Panc1 (cell line): Measurements from ENCODE around the gene LBH. TPM values are rescaled to one million over a fixed set of nuclear protein-coding genes. Genes with fewer than 3 reads are reported as not detected.

ENCODE experiments used
- ATAC-seq: fragments of 200-7000 bp; cut with Tn5 transposase; 2 replicates; pipeline ENCODE4 v1.9.1; 2020; ENCODE audit warnings: mild to moderate bottlenecking, moderate library complexity
- BruUV-seq: library from RNA; stranded (reverse); fragments of 400-500 nt; replicated peaks from 2 replicates; lab custom pipeline; 2021; lab: Mats Ljungman, UMichigan
- CTCF ChIA-PET: fragments of 300-600 bp; sonication (Branson Sonifier 250); formaldehyde crosslinking; loops from one replicate; lab custom pipeline; 2022; ENCODE audit warnings: antibody characterized with exemption; lab: Charles Lee
- POLR2A ChIA-PET: fragments of 300-600 bp; sonication (Branson Sonifier 250); formaldehyde crosslinking; loops from one replicate; lab custom pipeline; 2022; ENCODE audit warnings: antibody characterized with exemption; lab: Charles Lee
- DNase-seq: peaks from one replicate; pipeline ENCODE4 v3.0.0-alpha.2; 2010; ENCODE audit warnings: low read depth, low spot score
- H3K27ac ChIP-seq: 2 replicates; pipeline ENCODE4 v1.5.1; 2011; ENCODE audit warnings: mild to moderate bottlenecking, low read length, inconsistent platforms
- H3K27me3 ChIP-seq: fragments of 200-500 bp; sonication (Bioruptor generic); 2 replicates; pipeline ENCODE4 v1.6.0; 2014; ENCODE audit warnings: low read length, inconsistent platforms; ENCODE audit not compliant: control insufficient read depth, insufficient read depth
- H3K36me3 ChIP-seq: fragments of 200-500 bp; sonication (Bioruptor generic); 2 replicates; pipeline ENCODE4 v1.5.1; 2014; ENCODE audit warnings: inconsistent platforms, mild to moderate bottlenecking, low read length, moderate library complexity; ENCODE audit not compliant: control insufficient read depth, insufficient read depth
- H3K4me1 ChIP-seq: 2 replicates; pipeline ENCODE4 v1.5.1; 2011; ENCODE audit warnings: inconsistent platforms, mild to moderate bottlenecking, low read length, moderate library complexity; ENCODE audit not compliant: control insufficient read depth, insufficient read depth
- H3K4me3 ChIP-seq, 2 experiments: 2 replicates each; pipeline ENCODE4 v1.5.1; 2011 to 2012; ENCODE audit warnings: low read depth in 2 of 2, low read length in 2 of 2, mild to moderate bottlenecking in 2 of 2, inconsistent platforms in 1 of 2, moderate library complexity in 1 of 2
- H3K9me3 ChIP-seq: fragments of 200-500 bp; sonication (Bioruptor generic); 2 replicates; pipeline ENCODE4 v1.5.1; 2014; ENCODE audit warnings: low read depth, mild to moderate bottlenecking, inconsistent platforms, low read length, moderate library complexity; ENCODE audit not compliant: control insufficient read depth, insufficient read depth
- POLR2AphosphoS5 ChIP-seq: IDR thresholded peaks from 2 replicates; pipeline ENCODE4 v1.6.1; 2012; ENCODE audit warnings: mild to moderate bottlenecking, low read depth, low read length, moderate library complexity
- SIN3A ChIP-seq: IDR thresholded peaks from 2 replicates; pipeline ENCODE4 v1.6.1; 2012; ENCODE audit warnings: low read depth, mild to moderate bottlenecking, low read length, moderate library complexity, borderline replicate concordance; ENCODE audit not compliant: insufficient read depth
- TCF7L2 ChIP-seq: IDR thresholded peaks from 2 replicates; pipeline ENCODE4 v1.6.1; 2011; ENCODE audit warnings: mild to moderate bottlenecking, low read depth, low read length, inconsistent platforms
- in situ Hi-C: cut with HindIII; loops from 2 replicates; pipeline ENCODE4 v1.10.0; 2016; ENCODE audit warnings: low sequenced_read_pairs, low pct_unique_long_range_greater_than_20kb
- intact Hi-C: fragments of 100-400 bp; cut with micrococcal nuclease; formaldehyde crosslinking; loops from one replicate; pipeline ENCODE4 v1.10.0; 2022; ENCODE audit not compliant: unreplicated experiment
- total RNA-seq: library from RNA; stranded (reverse); gene quantifications from one replicate; pipeline ENCODE4 v1.2.1, GENCODE V29; 2021; ENCODE audit not compliant: unreplicated experiment
- TF ChIP-seq, protein P1 (sequence below), 2 experiments: IDR thresholded peaks; 2 replicates each; pipeline ENCODE4 v1.6.1; 2011 to 2012; ENCODE audit warnings: low read depth in 2 of 2, control low read depth in 1 of 2, low read length in 1 of 2, mild to moderate bottlenecking in 1 of 2, moderate library complexity in 1 of 2; ENCODE audit not compliant: insufficient read depth in 1 of 2
- TF ChIP-seq, protein P2 (sequence below): fragments of 450-650 bp; IDR thresholded peaks from 2 replicates; pipeline ENCODE4 v1.5.1; 2017; ENCODE audit warnings: mild to moderate bottlenecking

LBH gene
- total RNA-seq, 1 experiment from 2014 or later, result 2.2 TPM

DNA sequence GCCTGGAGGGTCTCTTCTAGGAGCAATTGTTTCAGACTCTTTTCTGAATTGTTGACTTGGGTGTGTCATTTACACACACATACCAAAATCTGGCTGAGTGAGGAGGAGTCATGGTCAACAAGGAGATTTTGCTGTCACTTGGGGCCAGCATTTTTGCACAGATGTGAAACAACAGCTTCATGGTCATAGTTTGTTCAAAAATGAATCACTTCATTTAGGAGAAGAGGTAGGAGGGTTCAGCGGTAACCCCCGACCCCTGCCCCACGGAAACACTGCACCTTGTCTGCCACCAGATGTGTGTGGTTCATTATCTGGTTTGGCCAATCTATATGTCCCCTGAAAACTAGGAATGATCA, 42.2 kb downstream of the LBH start:
- Histone ChIP-seq H3K27me3 (no peaks in the 10 kb centered on the region), H3K36me3 (no peaks in the 10 kb centered on the region), H3K4me3 (no peak overlapping the region), H3K27ac (no peak overlapping the region), H3K4me1 (no peaks in the 10 kb centered on the region), H3K9me3 (no peaks in the 10 kb centered on the region)
- BruUV-seq, result no TSS peak
- no peak for TF ChIP-seq SIN3A
- no peak for TF ChIP-seq POLR2AphosphoS5
- TF ChIP-seq TCF7L2, result no peak
- TF ChIP-seq, protein P1, sequence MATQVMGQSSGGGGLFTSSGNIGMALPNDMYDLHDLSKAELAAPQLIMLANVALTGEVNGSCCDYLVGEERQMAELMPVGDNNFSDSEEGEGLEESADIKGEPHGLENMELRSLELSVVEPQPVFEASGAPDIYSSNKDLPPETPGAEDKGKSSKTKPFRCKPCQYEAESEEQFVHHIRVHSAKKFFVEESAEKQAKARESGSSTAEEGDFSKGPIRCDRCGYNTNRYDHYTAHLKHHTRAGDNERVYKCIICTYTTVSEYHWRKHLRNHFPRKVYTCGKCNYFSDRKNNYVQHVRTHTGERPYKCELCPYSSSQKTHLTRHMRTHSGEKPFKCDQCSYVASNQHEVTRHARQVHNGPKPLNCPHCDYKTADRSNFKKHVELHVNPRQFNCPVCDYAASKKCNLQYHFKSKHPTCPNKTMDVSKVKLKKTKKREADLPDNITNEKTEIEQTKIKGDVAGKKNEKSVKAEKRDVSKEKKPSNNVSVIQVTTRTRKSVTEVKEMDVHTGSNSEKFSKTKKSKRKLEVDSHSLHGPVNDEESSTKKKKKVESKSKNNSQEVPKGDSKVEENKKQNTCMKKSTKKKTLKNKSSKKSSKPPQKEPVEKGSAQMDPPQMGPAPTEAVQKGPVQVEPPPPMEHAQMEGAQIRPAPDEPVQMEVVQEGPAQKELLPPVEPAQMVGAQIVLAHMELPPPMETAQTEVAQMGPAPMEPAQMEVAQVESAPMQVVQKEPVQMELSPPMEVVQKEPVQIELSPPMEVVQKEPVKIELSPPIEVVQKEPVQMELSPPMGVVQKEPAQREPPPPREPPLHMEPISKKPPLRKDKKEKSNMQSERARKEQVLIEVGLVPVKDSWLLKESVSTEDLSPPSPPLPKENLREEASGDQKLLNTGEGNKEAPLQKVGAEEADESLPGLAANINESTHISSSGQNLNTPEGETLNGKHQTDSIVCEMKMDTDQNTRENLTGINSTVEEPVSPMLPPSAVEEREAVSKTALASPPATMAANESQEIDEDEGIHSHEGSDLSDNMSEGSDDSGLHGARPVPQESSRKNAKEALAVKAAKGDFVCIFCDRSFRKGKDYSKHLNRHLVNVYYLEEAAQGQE (IDR thresholded peaks at IDR 0.05; ENCODE audit: insufficient read depth in 1 of 2, low read depth in 2 of 2, low read length in 1 of 2), result no peak
- TF ChIP-seq, protein P2, sequence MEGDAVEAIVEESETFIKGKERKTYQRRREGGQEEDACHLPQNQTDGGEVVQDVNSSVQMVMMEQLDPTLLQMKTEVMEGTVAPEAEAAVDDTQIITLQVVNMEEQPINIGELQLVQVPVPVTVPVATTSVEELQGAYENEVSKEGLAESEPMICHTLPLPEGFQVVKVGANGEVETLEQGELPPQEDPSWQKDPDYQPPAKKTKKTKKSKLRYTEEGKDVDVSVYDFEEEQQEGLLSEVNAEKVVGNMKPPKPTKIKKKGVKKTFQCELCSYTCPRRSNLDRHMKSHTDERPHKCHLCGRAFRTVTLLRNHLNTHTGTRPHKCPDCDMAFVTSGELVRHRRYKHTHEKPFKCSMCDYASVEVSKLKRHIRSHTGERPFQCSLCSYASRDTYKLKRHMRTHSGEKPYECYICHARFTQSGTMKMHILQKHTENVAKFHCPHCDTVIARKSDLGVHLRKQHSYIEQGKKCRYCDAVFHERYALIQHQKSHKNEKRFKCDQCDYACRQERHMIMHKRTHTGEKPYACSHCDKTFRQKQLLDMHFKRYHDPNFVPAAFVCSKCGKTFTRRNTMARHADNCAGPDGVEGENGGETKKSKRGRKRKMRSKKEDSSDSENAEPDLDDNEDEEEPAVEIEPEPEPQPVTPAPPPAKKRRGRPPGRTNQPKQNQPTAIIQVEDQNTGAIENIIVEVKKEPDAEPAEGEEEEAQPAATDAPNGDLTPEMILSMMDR, result no peak
- in situ Hi-C loops, result no loop called here
- ATAC-seq, result no peak
- intact Hi-C loops, result no loop called here
- POLR2A ChIA-PET, result no interaction called here
- CTCF ChIA-PET, result no interaction called here
- no peak for DNase-seq

DNA sequence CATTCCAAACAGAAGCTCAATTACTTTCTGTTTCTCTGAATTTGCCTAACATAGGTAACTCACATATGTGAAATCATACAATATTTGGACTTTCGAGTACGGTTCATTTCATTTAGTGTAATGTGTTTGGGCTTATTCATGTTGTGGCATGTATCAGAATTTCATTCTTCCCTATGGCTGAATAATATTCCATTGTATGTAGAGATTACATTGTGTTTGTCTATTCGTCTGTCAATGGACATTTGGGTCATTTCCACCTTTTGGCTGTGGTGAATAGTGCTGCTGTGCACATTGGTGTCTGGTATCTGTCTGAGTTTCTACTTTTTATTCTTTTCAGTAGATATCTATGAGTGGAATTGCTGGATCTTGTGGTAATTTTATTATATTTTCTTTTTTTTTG, 43.9 kb downstream of the LBH start:
- DNase-seq (no peak), ATAC-seq (no peak)
- Histone ChIP-seq H3K36me3 (no peaks in the 10 kb centered on the region), H3K27ac (no peak overlapping the region), H3K9me3 (no peaks in the 10 kb centered on the region), H3K27me3 (no peaks in the 10 kb centered on the region), H3K4me3 (no peak overlapping the region), H3K4me1 (no peaks in the 10 kb centered on the region)
- intact Hi-C loops (no loop called here), in situ Hi-C loops (no loop called here)
- ChIA-PET POLR2A (no interaction called here), CTCF (no interaction called here)
- BruUV-seq, result no TSS peak
- no peak for TF ChIP-seq POLR2AphosphoS5
- TF ChIP-seq TCF7L2, result no peak
- TF ChIP-seq SIN3A, result no peak
- TF ChIP-seq, protein P1 (IDR thresholded peaks at IDR 0.05; ENCODE audit: insufficient read depth in 1 of 2, low read depth in 2 of 2, low read length in 1 of 2), result no peak
- TF ChIP-seq, protein P2, result no peak
